Thyroid gland (tissue), 4 donors: Measurements from ENCODE around the gene CD276. TPM values are rescaled to one million over a fixed set of nuclear protein-coding genes. Genes with fewer than 3 reads are reported as not detected.

Source experiments
- DNase-seq, 2 donors: peaks; one replicate each; pipeline ENCODE4 v3.0.0-alpha.2; 2019
- H3K27ac ChIP-seq, 3 donors: fragments of 200-600 bp; sonication (generic); 1 replicate in 2 of 3; 2 replicates in 1 of 3; pipeline ENCODE4 v1.5.1; 2016 to 2019; ENCODE audit warnings: mild to moderate bottlenecking in 1 of 3, moderate library complexity in 1 of 3
- H3K27me3 ChIP-seq: fragments of 200-600 bp; sonication (generic); one replicate; pipeline ENCODE4 v1.5.1; 2019
- H3K36me3 ChIP-seq, 2 donors: fragments of 200-600 bp; sonication (generic); one replicate each; pipeline ENCODE4 v1.5.1; 2016 to 2019
- H3K4me1 ChIP-seq, 2 donors: fragments of 200-600 bp; sonication (generic); one replicate each; pipeline ENCODE4 v1.5.1; 2017 to 2019
- H3K4me3 ChIP-seq, 3 donors: fragments of 200-600 bp; sonication (generic); replicated peaks in 1 of 3; 1 replicate in 2 of 3; 2 replicates in 1 of 3; pipeline ENCODE4 v1.5.1; 2016; ENCODE audit warnings: mild to moderate bottlenecking in 1 of 3
- H3K9me3 ChIP-seq: fragments of 200-600 bp; sonication (generic); one replicate; pipeline ENCODE4 v1.5.1; 2017
- POLR2A ChIP-seq, 2 donors: fragments of 450-650 bp; IDR thresholded peaks; one replicate each; pipeline ENCODE4 v1.6.1; 2017; ENCODE audit warnings: antibody characterized with exemption in 2 of 2, mild to moderate bottlenecking in 2 of 2, moderate library complexity in 1 of 2
- WGBS, 2 donors: methylation state at CpG; one replicate each; pipeline ENCODE4 v1.1.5; 2017; 5-methylcytosine and 5-hydroxymethylcytosine counted together
- intact Hi-C: fragments of 100-400 bp; cut with DNase I; formaldehyde crosslinking; loops from one replicate; pipeline ENCODE4 v1.15.1; 2023
- total RNA-seq, 4 donors: library from RNA; depleted of rRNA; stranded (reverse); fragments of >200 nt; gene quantifications; one replicate each; pipeline ENCODE4 v1.2.3, GENCODE V29; 2016
- TF ChIP-seq, protein P1 (sequence below), 6 experiments: fragments of 200-600 bp in 3 of 6; fragments of 450-650 bp in 3 of 6; sonication (generic) in 3 of 6; IDR thresholded peaks; one replicate each; pipeline ENCODE4 v1.5.1; 2016 to 2019; ENCODE audit warnings: antibody characterized with exemption in 6 of 6, mild to moderate bottlenecking in 2 of 6, inconsistent platforms in 1 of 6, moderate library complexity in 1 of 6

CD276 gene
- total RNA-seq, 4 donors from 2014 or later, result 22.6 to 39.5 (median 28.9) TPM

DNA sequence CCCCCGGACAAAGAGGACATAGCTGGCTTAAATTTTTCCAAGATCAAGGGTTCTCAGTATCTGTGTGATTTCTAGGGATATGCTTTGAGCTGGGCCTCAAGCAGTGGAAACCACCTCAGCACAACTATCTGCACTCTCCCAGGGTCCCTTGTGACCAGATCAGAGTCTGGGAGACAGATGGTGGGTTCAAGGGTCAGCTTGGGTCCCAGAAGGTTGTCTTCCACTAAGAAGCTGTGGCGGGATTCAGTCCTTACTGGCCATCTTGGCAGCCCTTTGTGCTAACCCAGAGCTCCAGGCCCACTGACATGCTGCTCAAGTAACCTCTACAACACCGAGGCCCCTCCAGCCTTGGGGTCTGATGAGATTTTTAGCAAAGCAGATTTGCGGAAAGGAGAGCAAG is 66.3 kb downstream of the CD276 start:
- intact Hi-C loops, result no loop called here
- no peak overlapping the region for H3K27ac ChIP-seq
- no peaks in the 10 kb centered on the region for H3K36me3 ChIP-seq
- no peak overlapping the region for H3K4me3 ChIP-seq
- TF ChIP-seq, protein P1, sequence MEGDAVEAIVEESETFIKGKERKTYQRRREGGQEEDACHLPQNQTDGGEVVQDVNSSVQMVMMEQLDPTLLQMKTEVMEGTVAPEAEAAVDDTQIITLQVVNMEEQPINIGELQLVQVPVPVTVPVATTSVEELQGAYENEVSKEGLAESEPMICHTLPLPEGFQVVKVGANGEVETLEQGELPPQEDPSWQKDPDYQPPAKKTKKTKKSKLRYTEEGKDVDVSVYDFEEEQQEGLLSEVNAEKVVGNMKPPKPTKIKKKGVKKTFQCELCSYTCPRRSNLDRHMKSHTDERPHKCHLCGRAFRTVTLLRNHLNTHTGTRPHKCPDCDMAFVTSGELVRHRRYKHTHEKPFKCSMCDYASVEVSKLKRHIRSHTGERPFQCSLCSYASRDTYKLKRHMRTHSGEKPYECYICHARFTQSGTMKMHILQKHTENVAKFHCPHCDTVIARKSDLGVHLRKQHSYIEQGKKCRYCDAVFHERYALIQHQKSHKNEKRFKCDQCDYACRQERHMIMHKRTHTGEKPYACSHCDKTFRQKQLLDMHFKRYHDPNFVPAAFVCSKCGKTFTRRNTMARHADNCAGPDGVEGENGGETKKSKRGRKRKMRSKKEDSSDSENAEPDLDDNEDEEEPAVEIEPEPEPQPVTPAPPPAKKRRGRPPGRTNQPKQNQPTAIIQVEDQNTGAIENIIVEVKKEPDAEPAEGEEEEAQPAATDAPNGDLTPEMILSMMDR (IDR thresholded peaks at IDR 0.05), result no peak
- no peak for TF ChIP-seq POLR2A (IDR thresholded peaks at IDR 0.05)
- WGBS, 2 donors, result 86 to 93% methylated on average over 4 of the region's 4 CpGs
- no peak for DNase-seq
- peaks cover 9 to 12% of the 10 kb centered on the region in 2 donors for H3K4me1 ChIP-seq
- H3K9me3 ChIP-seq, result no peaks in the 10 kb centered on the region
- H3K27me3 ChIP-seq, result peaks cover 7% of the 10 kb centered on the region

DNA sequence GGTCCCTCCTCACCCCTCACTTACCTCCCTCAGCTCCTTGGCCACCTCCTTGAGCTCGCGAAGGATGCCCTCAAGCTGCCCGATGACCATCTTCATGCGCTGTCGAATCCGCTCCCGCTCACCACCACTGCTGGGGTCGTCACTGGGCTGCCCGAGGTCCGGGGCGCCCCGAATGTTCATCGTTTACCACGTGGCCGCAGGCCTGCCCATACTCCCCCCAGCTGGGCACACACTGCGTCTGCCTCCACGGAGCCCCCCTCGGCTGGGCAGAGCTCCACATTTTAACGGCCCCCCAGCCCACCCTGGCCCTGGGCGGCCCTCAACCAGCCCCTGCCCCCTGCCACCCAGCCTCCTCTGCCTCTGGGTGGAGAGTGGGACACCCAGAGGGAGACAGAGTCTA is 66.8 kb downstream of the CD276 start:
- WGBS, 2 donors, result 86 to 88% methylated on average over 18 to 19 of the region's 20 CpGs

DNA sequence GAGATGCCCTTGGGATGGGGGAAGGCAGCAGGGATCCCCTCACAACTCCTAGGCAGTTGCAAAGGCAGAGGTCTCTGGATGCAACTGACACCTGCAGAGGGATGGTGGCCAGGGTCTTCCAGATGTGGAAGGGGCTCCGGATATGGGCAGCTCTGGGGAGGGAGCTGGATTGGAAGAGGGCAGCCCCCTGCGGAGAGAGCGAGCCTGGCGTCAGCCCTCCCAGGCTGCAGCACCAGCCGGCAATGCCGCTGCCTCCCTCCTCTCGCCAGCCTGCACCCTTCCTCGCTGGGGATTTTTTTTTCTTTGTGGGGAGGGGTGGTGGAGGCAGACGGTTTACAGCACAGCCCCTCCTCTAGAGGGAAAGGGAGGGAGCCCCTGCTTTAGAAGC is 67.3 kb downstream of the CD276 start:
- TF ChIP-seq, protein P1 (IDR thresholded peaks at IDR 0.05), result no peak
- TF ChIP-seq POLR2A (IDR thresholded peaks at IDR 0.05), result no peak
- DNase-seq, result no peak
- Histone ChIP-seq H3K27me3 (peaks cover 7% of the 10 kb centered on the region), H3K27ac (no peak overlapping the region), H3K4me3 (no peak overlapping the region), H3K4me1 (peaks cover 9 to 12% of the 10 kb centered on the region in 2 donors), H3K36me3 (no peaks in the 10 kb centered on the region), H3K9me3 (no peaks in the 10 kb centered on the region)
- intact Hi-C loops, result no loop called here
- WGBS, 2 donors, result 5 to 14% methylated on average over 1 to 8 of the region's 9 CpGs

More for the DNA sequence above, 66.8 kb downstream of the CD276 start:
- Histone ChIP-seq H3K4me1 (peaks cover 9 to 12% of the 10 kb centered on the region in 2 donors), H3K27ac (no peak overlapping the region), H3K36me3 (no peaks in the 10 kb centered on the region), H3K4me3 (no peak overlapping the region), H3K9me3 (no peaks in the 10 kb centered on the region), H3K27me3 (peaks cover 7% of the 10 kb centered on the region)
- DNase-seq, result no peak
- intact Hi-C loops, result no loop called here
- TF ChIP-seq POLR2A (IDR thresholded peaks at IDR 0.05), result no peak
- TF ChIP-seq, protein P1 (IDR thresholded peaks at IDR 0.05), result no peak

DNA sequence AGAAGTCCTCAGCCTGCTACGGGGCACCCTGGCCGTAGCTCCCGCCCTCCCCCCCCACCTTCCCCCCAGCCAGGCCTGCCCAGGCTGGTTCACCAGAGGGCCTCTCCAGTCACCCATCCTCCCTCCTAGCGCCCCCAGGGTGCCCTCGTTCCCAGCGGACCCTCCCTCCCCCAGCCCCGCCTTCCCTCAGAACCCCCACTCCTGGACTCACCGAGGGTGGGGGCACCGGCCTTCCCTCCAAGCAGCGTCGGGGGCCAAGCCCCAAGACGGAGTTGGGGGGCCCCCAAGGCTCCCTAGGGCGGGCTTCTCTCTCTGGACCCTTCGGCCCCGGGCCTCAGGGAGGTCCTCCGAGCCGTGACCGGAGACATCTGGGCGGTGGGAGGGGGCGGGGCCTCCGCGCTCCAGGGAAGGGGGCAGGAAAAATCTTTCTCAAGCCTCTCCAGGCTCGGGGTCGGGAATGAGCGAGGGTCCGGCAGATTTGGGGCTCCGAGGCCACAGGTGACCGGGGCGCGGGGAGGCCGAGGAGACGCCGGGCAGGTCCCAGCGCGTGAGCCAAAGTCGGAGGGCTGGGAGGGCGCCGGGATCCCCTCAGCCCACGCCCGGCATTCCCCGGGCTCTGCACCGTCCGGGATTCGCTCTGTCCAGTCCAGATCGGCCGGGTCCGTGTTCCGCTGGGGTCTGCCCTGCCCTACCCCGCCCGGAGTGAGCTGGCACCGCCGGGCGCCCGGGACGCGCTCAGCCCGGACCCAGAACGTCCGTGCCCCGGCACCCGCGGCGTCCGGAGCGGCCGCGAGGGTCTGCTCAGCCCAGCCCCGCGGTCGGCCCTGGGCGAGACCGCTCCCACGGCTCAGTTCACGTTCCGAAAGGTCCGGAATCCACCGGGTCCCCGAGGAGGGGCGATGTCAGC is 68.0 kb downstream of the CD276 start:
- TF ChIP-seq, protein P1 (IDR thresholded peaks at IDR 0.05), result no peak
- Histone ChIP-seq H3K27me3 (peaks cover 7% of the 10 kb centered on the region), H3K4me1 (peaks cover 9 to 12% of the 10 kb centered on the region in 2 donors), H3K4me3 (peak overlapping the region in 2 of 3 donors; percentile 14 to 44), H3K27ac (no peak overlapping the region), H3K36me3 (no peaks in the 10 kb centered on the region), H3K9me3 (no peaks in the 10 kb centered on the region)
- 1 to 17% methylated on average over 4 to 12 of the region's 79 CpGs for WGBS, 2 donors
- no peak for DNase-seq
- intact Hi-C loops, result no loop called here

DNA sequence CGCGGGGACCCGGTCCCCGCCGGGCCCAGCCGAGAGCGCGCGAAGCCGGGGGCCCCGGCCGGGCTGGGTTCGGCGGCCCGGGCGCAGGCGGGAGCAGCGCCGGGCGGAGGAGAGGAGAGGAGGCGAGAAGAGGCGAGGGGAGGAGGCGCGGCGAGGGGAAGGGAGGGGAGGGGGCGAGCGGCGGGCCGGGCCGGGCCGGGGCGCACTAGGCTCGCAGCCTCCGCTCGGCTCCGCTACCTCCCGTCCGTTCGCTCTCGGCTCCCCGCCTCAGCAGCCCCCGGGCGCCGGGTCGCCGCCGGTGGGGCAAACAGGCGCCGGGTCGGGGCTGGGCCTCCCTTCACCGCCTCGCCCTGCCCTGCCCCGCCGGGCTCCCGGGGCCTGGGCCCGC is 68.6 kb downstream of the CD276 start:
- WGBS, 2 donors, result 0% methylated on average over 4 of the region's 56 CpGs; no CpG with 5 or more reads in 1 of the 2 donors
- Histone ChIP-seq H3K27ac (no peak overlapping the region), H3K4me3 (peak overlapping the region in 2 of 3 donors; percentile 14 to 44), H3K9me3 (no peaks in the 10 kb centered on the region), H3K4me1 (peaks cover 9 to 12% of the 10 kb centered on the region in 2 donors), H3K36me3 (no peaks in the 10 kb centered on the region), H3K27me3 (peaks cover 7% of the 10 kb centered on the region)
- intact Hi-C loops, result no loop called here
- no peak for TF ChIP-seq POLR2A (IDR thresholded peaks at IDR 0.05)
- TF ChIP-seq, protein P1 (IDR thresholded peaks at IDR 0.05), result no peak
- peak; percentile 11 to 19 for DNase-seq
